MCF 10A (cell line): ENCODE results near the gene GEMIN5. TPM values are rescaled to one million over a fixed set of nuclear protein-coding genes. Genes with fewer than 3 reads are reported as not detected.

Experiments used
- BruUV-seq: library from RNA; stranded (reverse); fragments of 400-500 nt; replicated peaks from 2 replicates; lab custom pipeline; 2021; lab: Mats Ljungman, UMichigan
- CTCF ChIA-PET: fragments of 300-600 bp; sonication (Branson Sonifier 250); formaldehyde crosslinking; extraction: SDS; loops from one replicate; lab custom pipeline; 2021; ENCODE audit warnings: antibody characterized with exemption, inconsistent platforms; lab: Yijun Ruan, JAX
- POLR2A ChIA-PET: fragments of 300-600, 350-650 bp; sonication (Branson Sonifier 250); formaldehyde crosslinking; extraction: SDS; loops from one replicate; lab custom pipeline; 2020; ENCODE audit warnings: antibody characterized with exemption, inconsistent platforms; lab: Yijun Ruan, JAX
- DNase-seq: peaks from one replicate; pipeline ENCODE4 v3.0.0-alpha.2; 2018; ENCODE audit not compliant: unreplicated experiment
- H3K27ac Mint-ChIP-seq: one replicate; pipeline ENCODE4 v1.8.0; 2022; ENCODE audit warnings: mild to moderate bottlenecking, low read depth, mixed read lengths; ENCODE audit not compliant: unreplicated experiment
- H3K27me3 Mint-ChIP-seq: one replicate; pipeline ENCODE4 v1.8.0; 2022; ENCODE audit warnings: mixed read lengths; ENCODE audit not compliant: insufficient read depth, unreplicated experiment
- H3K36me3 Mint-ChIP-seq: one replicate; pipeline ENCODE4 v1.8.0; 2022; ENCODE audit warnings: mild to moderate bottlenecking, moderate library complexity, mixed read lengths; ENCODE audit not compliant: insufficient read depth, unreplicated experiment
- H3K4me1 Mint-ChIP-seq: one replicate; pipeline ENCODE4 v1.8.0; 2022; ENCODE audit warnings: mixed read lengths; ENCODE audit not compliant: insufficient read depth, unreplicated experiment
- H3K4me3 Mint-ChIP-seq: one replicate; pipeline ENCODE4 v1.8.0; 2022; ENCODE audit warnings: mild to moderate bottlenecking, moderate library complexity, mixed read lengths; ENCODE audit not compliant: unreplicated experiment
- H3K9me3 Mint-ChIP-seq: one replicate; pipeline ENCODE4 v1.8.0; 2022; ENCODE audit warnings: mixed read lengths; ENCODE audit not compliant: unreplicated experiment
- intact Hi-C: fragments of 100-400 bp; cut with micrococcal nuclease; formaldehyde crosslinking; loops from 2 replicates; pipeline ENCODE4 v1.14.1; 2022
- total RNA-seq: library from RNA; stranded (reverse); gene quantifications from 2 replicates; pipeline ENCODE4 v1.2.3, GENCODE V29; 2022
- TF ChIP-seq, protein P1 (sequence below): fragments of 200-600 bp; IDR thresholded peaks from one replicate; pipeline ENCODE4 v1.8.0; 2022; ENCODE audit warnings: antibody characterized with exemption, mild to moderate bottlenecking; ENCODE audit not compliant: unreplicated experiment

The GEMIN5 gene
- total RNA-seq, 1 experiment from 2014 or later = 34.5 TPM

GRCh38 chr5:154970759-154971158 is 32.7 kb upstream of the GEMIN5 start:
- peaks cover 7% of the 10 kb centered on the region for H3K9me3 Mint-ChIP-seq
- DNase-seq = no peak
- ChIA-PET POLR2A (no interaction called here), CTCF (interaction anchor here (0.5 to 4.6 kb wide), 12 partner anchors 9 to 1827 kb away, joined by 3 to 59 read pairs (median 12); no protein-coding TSS in a partner anchor)
- H3K4me1 Mint-ChIP-seq = no peaks in the 10 kb centered on the region
- TF ChIP-seq, protein P1, sequence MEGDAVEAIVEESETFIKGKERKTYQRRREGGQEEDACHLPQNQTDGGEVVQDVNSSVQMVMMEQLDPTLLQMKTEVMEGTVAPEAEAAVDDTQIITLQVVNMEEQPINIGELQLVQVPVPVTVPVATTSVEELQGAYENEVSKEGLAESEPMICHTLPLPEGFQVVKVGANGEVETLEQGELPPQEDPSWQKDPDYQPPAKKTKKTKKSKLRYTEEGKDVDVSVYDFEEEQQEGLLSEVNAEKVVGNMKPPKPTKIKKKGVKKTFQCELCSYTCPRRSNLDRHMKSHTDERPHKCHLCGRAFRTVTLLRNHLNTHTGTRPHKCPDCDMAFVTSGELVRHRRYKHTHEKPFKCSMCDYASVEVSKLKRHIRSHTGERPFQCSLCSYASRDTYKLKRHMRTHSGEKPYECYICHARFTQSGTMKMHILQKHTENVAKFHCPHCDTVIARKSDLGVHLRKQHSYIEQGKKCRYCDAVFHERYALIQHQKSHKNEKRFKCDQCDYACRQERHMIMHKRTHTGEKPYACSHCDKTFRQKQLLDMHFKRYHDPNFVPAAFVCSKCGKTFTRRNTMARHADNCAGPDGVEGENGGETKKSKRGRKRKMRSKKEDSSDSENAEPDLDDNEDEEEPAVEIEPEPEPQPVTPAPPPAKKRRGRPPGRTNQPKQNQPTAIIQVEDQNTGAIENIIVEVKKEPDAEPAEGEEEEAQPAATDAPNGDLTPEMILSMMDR = no peak
- peaks cover 27% of the 10 kb centered on the region for H3K36me3 Mint-ChIP-seq
- no peaks in the 10 kb centered on the region for H3K27me3 Mint-ChIP-seq
- BruUV-seq = no TSS peak
- no peak overlapping the region for H3K27ac Mint-ChIP-seq
- intact Hi-C loops = loop anchor here (5.0 kb wide), 1 partner anchor 727 kb away; no protein-coding TSS in a partner anchor
- H3K4me3 Mint-ChIP-seq = no peak overlapping the region

DNA sequence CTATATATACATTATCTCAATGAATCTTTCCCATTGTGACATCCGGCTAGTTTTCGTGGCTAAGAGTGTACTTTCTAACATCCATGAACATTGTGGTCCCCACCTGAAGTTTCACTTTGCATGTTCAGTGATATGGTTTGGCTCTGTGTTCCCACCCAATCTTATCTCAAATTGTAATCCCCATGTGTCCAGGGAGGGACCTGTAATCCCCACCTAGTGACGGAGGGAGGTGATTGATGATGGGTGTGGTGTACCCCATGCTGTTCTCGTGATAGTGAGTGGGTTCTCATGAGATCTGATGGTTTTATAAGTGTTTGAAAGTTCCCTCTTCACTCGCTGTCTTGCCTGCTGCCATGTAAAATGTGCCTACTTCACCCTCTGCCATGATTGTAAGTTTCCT is 30.9 kb upstream of the GEMIN5 start:
- ChIA-PET CTCF (interaction anchor here (0.6 to 2.5 kb wide), 12 partner anchors 8 to 1856 kb away, joined by 3 to 10 read pairs (median 4); no protein-coding TSS in a partner anchor), POLR2A (interaction anchor here (1.0 kb wide), 1 partner anchor 27 kb away, joined by 3 read pairs; no protein-coding TSS in a partner anchor)
- no TSS peak for BruUV-seq
- Mint-ChIP-seq H3K27ac (no peak overlapping the region), H3K4me1 (no peaks in the 10 kb centered on the region), H3K9me3 (no peaks in the 10 kb centered on the region), H3K36me3 (peaks cover 41% of the 10 kb centered on the region), H3K27me3 (no peaks in the 10 kb centered on the region), H3K4me3 (no peak overlapping the region)
- TF ChIP-seq, protein P1 = no peak
- no peak for DNase-seq
- intact Hi-C loops = no loop called here

DNA sequence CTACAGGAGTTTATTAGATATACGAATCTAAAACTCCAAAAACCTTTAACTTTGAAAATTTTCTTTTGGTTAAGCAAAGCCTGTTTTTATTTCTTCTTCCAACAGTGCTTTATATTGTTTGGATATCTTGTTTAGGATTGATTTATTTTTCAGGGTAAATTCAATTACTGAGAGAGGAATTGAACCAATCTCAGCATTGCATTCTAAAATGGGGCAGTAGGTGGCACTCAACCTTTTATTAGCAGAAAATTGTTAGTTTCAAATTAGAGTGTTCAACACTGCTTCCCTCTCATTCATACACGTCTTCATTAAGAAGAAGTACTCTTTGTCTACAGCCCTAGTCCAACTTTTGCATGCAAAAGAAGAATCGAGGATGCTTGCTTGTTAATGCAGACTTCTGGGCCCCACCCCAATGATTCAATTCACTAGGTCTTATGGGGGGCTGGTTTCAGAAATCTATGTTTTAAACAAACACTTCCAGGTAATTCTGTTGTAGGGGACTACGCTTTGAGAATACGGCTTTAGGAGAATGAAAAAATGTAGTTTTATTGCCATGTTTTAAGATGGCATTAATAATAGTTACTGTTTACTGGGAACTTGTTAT is 29.5 kb upstream of the GEMIN5 start:
- DNase-seq = peak; percentile 38
- H3K9me3 Mint-ChIP-seq = no peaks in the 10 kb centered on the region
- H3K27me3 Mint-ChIP-seq = no peaks in the 10 kb centered on the region
- peaks cover 41% of the 10 kb centered on the region for H3K36me3 Mint-ChIP-seq
- BruUV-seq = no TSS peak
- H3K4me1 Mint-ChIP-seq = no peaks in the 10 kb centered on the region
- H3K27ac Mint-ChIP-seq = no peak overlapping the region
- intact Hi-C loops = loop anchor here (1.0 kb wide), 1 partner anchor 37 kb away; no protein-coding TSS in a partner anchor
- TF ChIP-seq, protein P1 = peak; percentile 55
- ChIA-PET CTCF (interaction anchor here (0.6 to 2.5 kb wide), 21 partner anchors 9 to 1857 kb away, joined by 3 to 10 read pairs (median 4); no protein-coding TSS in a partner anchor), POLR2A (interaction anchor here (0.6 kb wide), 1 partner anchor 569 kb away, joined by 4 read pairs; no protein-coding TSS in a partner anchor)
- no peak overlapping the region for H3K4me3 Mint-ChIP-seq

DNA sequence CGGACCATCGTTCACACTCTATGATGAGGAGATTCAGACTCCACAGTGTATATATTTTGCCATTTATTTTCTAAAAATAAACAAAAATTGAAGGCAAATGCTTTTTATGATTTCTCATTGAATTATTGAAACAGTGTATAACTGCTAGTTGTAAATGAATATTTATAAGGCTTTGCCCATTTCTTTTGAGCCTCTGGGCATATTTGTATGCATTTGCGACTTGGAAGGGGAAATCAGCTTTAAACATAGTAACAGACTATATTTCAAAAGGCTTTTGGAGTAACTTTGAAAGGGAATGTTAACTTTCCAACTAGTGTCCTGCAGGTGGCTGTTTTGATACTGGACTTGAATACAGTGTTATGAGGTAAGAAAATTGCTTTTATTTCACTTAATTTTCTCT is 28.9 kb upstream of the GEMIN5 start:
- TF ChIP-seq, protein P1 = no peak
- CTCF ChIA-PET = interaction anchor here (0.7 to 2.5 kb wide), 13 partner anchors 13 to 993 kb away, joined by 3 to 8 read pairs (median 3); no protein-coding TSS in a partner anchor
- Mint-ChIP-seq H3K27me3 (no peaks in the 10 kb centered on the region), H3K4me1 (no peaks in the 10 kb centered on the region), H3K36me3 (peaks cover 41% of the 10 kb centered on the region), H3K27ac (no peak overlapping the region), H3K9me3 (no peaks in the 10 kb centered on the region), H3K4me3 (no peak overlapping the region)
- DNase-seq = no peak
- POLR2A ChIA-PET = interaction anchor here (1.4 kb wide), 1 partner anchor 25 kb away, joined by 4 read pairs; no protein-coding TSS in a partner anchor
- BruUV-seq = no TSS peak
- intact Hi-C loops = loop anchor here (1.0 kb wide), 1 partner anchor 37 kb away; no protein-coding TSS in a partner anchor
